ENCODE results near the gene RSRC1.

RSRC1 gene

DNA sequence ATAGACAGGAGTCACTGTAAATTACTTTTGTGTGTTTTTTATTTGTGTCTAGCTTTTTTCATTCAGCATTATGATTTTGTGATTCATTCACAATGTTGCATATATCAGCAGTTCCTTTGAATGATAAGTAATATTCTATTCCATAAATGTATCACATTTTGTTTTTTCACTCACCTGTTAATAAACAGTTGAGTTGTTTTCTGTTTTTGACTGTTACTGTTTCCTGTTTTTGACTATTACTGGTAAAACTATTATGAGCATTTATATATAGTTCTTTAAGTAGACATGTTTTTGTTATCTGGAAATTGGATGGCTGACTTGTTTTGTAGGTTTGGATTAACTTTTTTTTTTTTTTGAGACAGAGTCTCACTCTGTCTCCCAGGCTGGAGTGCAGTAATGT, 138.4 kb downstream of the RSRC1 start:
- Histone ChIP-seq H3K27ac (ENCODE audit: low read depth, low read length) (no peak overlapping the region), H3K79me2 (ENCODE audit: insufficient read depth, low read length) (peaks cover 10% of the 10 kb centered on the region), H3K9me3 (ENCODE audit: insufficient read depth, low read length) (peaks cover 3% of the 10 kb centered on the region; the same call in 1 of the 2 replicates), H3K36me3 (ENCODE audit: low read length) (peaks cover 10% of the 10 kb centered on the region), H3K4me2 (ENCODE audit: low read depth, low read length, poor library complexity, severe bottlenecking) (no peak overlapping the region), H3K9ac (ENCODE audit: low read length) (no peak overlapping the region), H4K20me1 (ENCODE audit: low read depth, low read length) (no peaks in the 10 kb centered on the region), H3F3A (ENCODE audit: insufficient read depth) (no peaks in the 10 kb centered on the region), H2AFZ (ENCODE audit: low read depth, low read length, severe bottlenecking) (no peak overlapping the region), H3K27me3 (ENCODE audit: low read length) (no peaks in the 10 kb centered on the region), H3K9me2 (replicated peaks; ENCODE audit: insufficient read depth, low read length) (no peaks in the 10 kb centered on the region), H3K4me3 (ENCODE audit: insufficient read depth, low read length, poor library complexity, severe bottlenecking) (no peak overlapping the region)
- TF ChIP-seq, protein P1, sequence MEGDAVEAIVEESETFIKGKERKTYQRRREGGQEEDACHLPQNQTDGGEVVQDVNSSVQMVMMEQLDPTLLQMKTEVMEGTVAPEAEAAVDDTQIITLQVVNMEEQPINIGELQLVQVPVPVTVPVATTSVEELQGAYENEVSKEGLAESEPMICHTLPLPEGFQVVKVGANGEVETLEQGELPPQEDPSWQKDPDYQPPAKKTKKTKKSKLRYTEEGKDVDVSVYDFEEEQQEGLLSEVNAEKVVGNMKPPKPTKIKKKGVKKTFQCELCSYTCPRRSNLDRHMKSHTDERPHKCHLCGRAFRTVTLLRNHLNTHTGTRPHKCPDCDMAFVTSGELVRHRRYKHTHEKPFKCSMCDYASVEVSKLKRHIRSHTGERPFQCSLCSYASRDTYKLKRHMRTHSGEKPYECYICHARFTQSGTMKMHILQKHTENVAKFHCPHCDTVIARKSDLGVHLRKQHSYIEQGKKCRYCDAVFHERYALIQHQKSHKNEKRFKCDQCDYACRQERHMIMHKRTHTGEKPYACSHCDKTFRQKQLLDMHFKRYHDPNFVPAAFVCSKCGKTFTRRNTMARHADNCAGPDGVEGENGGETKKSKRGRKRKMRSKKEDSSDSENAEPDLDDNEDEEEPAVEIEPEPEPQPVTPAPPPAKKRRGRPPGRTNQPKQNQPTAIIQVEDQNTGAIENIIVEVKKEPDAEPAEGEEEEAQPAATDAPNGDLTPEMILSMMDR (IDR thresholded peaks at IDR 0.05; ENCODE audit: insufficient read depth, low read length, poor library complexity, severe bottlenecking), result no peak
- TF ChIP-seq EZH2phosphoT487 (conservative IDR thresholded peaks at IDR 0.05; ENCODE audit: low read length), result no peak

- Histone ChIP-seq H3K27me3 (ENCODE audit: low read length) (no peaks in the 10 kb centered on the region), H3K9me2 (replicated peaks; ENCODE audit: insufficient read depth, low read length) (no peaks in the 10 kb centered on the region), H3K27ac (ENCODE audit: low read depth, low read length) (no peak overlapping the region), H4K20me1 (ENCODE audit: low read depth, low read length) (no peaks in the 10 kb centered on the region), H2AFZ (ENCODE audit: low read depth, low read length, severe bottlenecking) (no peak overlapping the region), H3K36me3 (ENCODE audit: low read length) (peaks cover 10% of the 10 kb centered on the region), H3K9me3 (ENCODE audit: insufficient read depth, low read length) (peaks cover 3% of the 10 kb centered on the region; the same call in 1 of the 2 replicates), H3K79me2 (ENCODE audit: insufficient read depth, low read length) (peaks cover 8% of the 10 kb centered on the region), H3K9ac (ENCODE audit: low read length) (no peak overlapping the region), H3K4me3 (ENCODE audit: insufficient read depth, low read length, poor library complexity, severe bottlenecking) (no peak overlapping the region), H3K4me2 (ENCODE audit: low read depth, low read length, poor library complexity, severe bottlenecking) (no peak overlapping the region), H3F3A (ENCODE audit: insufficient read depth) (no peaks in the 10 kb centered on the region)
- TF ChIP-seq, protein P1 (IDR thresholded peaks at IDR 0.05; ENCODE audit: insufficient read depth, low read length, poor library complexity, severe bottlenecking), result no peak
- no peak for TF ChIP-seq EZH2phosphoT487 (conservative IDR thresholded peaks at IDR 0.05; ENCODE audit: low read length)
Observed at GRCh38 chr3:158249183-158249582, 139.3 kb downstream of the RSRC1 start.

- no peak overlapping the region for H3K4me2 ChIP-seq (ENCODE audit: low read depth, low read length, poor library complexity, severe bottlenecking)
- no peaks in the 10 kb centered on the region for H4K20me1 ChIP-seq (ENCODE audit: low read depth, low read length)
- no peak overlapping the region for H2AFZ ChIP-seq (ENCODE audit: low read depth, low read length, severe bottlenecking)
- no peaks in the 10 kb centered on the region for H3K36me3 ChIP-seq (ENCODE audit: low read length)
- no peaks in the 10 kb centered on the region for H3K9me3 ChIP-seq (ENCODE audit: insufficient read depth, low read length)
- no peaks in the 10 kb centered on the region for H3K27me3 ChIP-seq (ENCODE audit: low read length)
- H3K9ac ChIP-seq (ENCODE audit: low read length), result no peak overlapping the region
- H3K4me3 ChIP-seq (ENCODE audit: insufficient read depth, low read length, poor library complexity, severe bottlenecking), result no peak overlapping the region
- no peak overlapping the region for H3K27ac ChIP-seq (ENCODE audit: low read depth, low read length)
- no peaks in the 10 kb centered on the region for H3F3A ChIP-seq (ENCODE audit: insufficient read depth)
- TF ChIP-seq, protein P1 (IDR thresholded peaks at IDR 0.05; ENCODE audit: insufficient read depth, low read length, poor library complexity, severe bottlenecking), result no peak
- TF ChIP-seq EZH2phosphoT487 (conservative IDR thresholded peaks at IDR 0.05; ENCODE audit: low read length), result no peak
- peaks cover 12% of the 10 kb centered on the region; the same call in 1 of the 2 replicates for H3K79me2 ChIP-seq (ENCODE audit: insufficient read depth, low read length)
- H3K9me2 ChIP-seq (replicated peaks; ENCODE audit: insufficient read depth, low read length), result no peaks in the 10 kb centered on the region
Observed at GRCh38 chr3:158258619-158259018, 148.7 kb downstream of the RSRC1 start.

Data from SU-DHL-6 (cell line).